ENCODE data around the gene MAP1LC3A.

MAP1LC3A gene

GRCh38 chr20:34573541-34574300 is 15.2 kb downstream of the MAP1LC3A start:
- H3K9me3 ChIP-seq (ENCODE audit: insufficient read depth, low read length): no peaks in the 10 kb centered on the region
- H2AFZ ChIP-seq (ENCODE audit: low read depth, low read length): no peak overlapping the region
- H3K9ac ChIP-seq (ENCODE audit: low read length): no peak overlapping the region
- H3K4me1 ChIP-seq (ENCODE audit: low read length): no peaks in the 10 kb centered on the region
- H3K4me2 ChIP-seq (ENCODE audit: low read length): no peak overlapping the region
- H3K27ac ChIP-seq (ENCODE audit: low read length): no peak overlapping the region
- no peaks in the 10 kb centered on the region for H4K20me1 ChIP-seq (ENCODE audit: insufficient read depth, low read length)
- no peaks in the 10 kb centered on the region for H3K27me3 ChIP-seq (ENCODE audit: low read depth, low read length)
- TF ChIP-seq CTCF (IDR thresholded peaks at IDR 0.05; ENCODE audit: low read depth, low read length) (no peak), EZH2phosphoT487 (IDR thresholded peaks at IDR 0.05; ENCODE audit: low read depth) (no peak)
- H3K4me3 ChIP-seq (ENCODE audit: low read length): no peak overlapping the region
- H3K36me3 ChIP-seq (replicated peaks; ENCODE audit: low read depth, low read length): peaks cover 3% of the 10 kb centered on the region
- no peaks in the 10 kb centered on the region for H3K79me2 ChIP-seq (ENCODE audit: low read length)

- TF ChIP-seq EZH2phosphoT487 (IDR thresholded peaks at IDR 0.05; ENCODE audit: low read depth): no peak
- no peak for TF ChIP-seq CTCF (IDR thresholded peaks at IDR 0.05; ENCODE audit: low read depth, low read length)
- Histone ChIP-seq H3K27ac (ENCODE audit: low read length) (no peak overlapping the region), H3K36me3 (replicated peaks; ENCODE audit: low read depth, low read length) (peaks cover 3% of the 10 kb centered on the region)
Measured at GRCh38 chr20:34574426-34574825, 15.9 kb downstream of the MAP1LC3A start.

GRCh38 chr20:34574861-34575260 is 16.3 kb downstream of the MAP1LC3A start:
- no peak overlapping the region for H3K27ac ChIP-seq (ENCODE audit: low read length)
- peaks cover 1% of the 10 kb centered on the region for H3K4me1 ChIP-seq (ENCODE audit: low read length)
- no peak overlapping the region for H3K4me2 ChIP-seq (ENCODE audit: low read length)
- H3K4me3 ChIP-seq (ENCODE audit: low read length): no peak overlapping the region
- H3K9me3 ChIP-seq (ENCODE audit: insufficient read depth, low read length): no peaks in the 10 kb centered on the region
- no peak overlapping the region for H2AFZ ChIP-seq (ENCODE audit: low read depth, low read length)
- no peak overlapping the region for H3K9ac ChIP-seq (ENCODE audit: low read length)
- H4K20me1 ChIP-seq (ENCODE audit: insufficient read depth, low read length): no peaks in the 10 kb centered on the region
- peaks cover 2% of the 10 kb centered on the region for H3K36me3 ChIP-seq (replicated peaks; ENCODE audit: low read depth, low read length)
- H3K79me2 ChIP-seq (ENCODE audit: low read length): no peaks in the 10 kb centered on the region
- TF ChIP-seq EZH2phosphoT487 (IDR thresholded peaks at IDR 0.05; ENCODE audit: low read depth) (no peak), CTCF (IDR thresholded peaks at IDR 0.05; ENCODE audit: low read depth, low read length) (no peak)
- no peaks in the 10 kb centered on the region for H3K27me3 ChIP-seq (ENCODE audit: low read depth, low read length)

More at GRCh38 chr20:34574426-34574825, 15.9 kb downstream of the MAP1LC3A start:
- H4K20me1 ChIP-seq (ENCODE audit: insufficient read depth, low read length): no peaks in the 10 kb centered on the region
- H3K27me3 ChIP-seq (ENCODE audit: low read depth, low read length): no peaks in the 10 kb centered on the region
- no peaks in the 10 kb centered on the region for H3K79me2 ChIP-seq (ENCODE audit: low read length)
- no peaks in the 10 kb centered on the region for H3K4me1 ChIP-seq (ENCODE audit: low read length)
- H3K4me2 ChIP-seq (ENCODE audit: low read length): no peak overlapping the region
- H3K4me3 ChIP-seq (ENCODE audit: low read length): no peak overlapping the region
- no peaks in the 10 kb centered on the region for H3K9me3 ChIP-seq (ENCODE audit: insufficient read depth, low read length)
- no peak overlapping the region for H2AFZ ChIP-seq (ENCODE audit: low read depth, low read length)
- H3K9ac ChIP-seq (ENCODE audit: low read length): no peak overlapping the region

- H4K20me1 ChIP-seq (ENCODE audit: insufficient read depth, low read length): no peaks in the 10 kb centered on the region
- no peaks in the 10 kb centered on the region for H3K36me3 ChIP-seq (replicated peaks; ENCODE audit: low read depth, low read length)
Measured at GRCh38 chr20:34575271-34575670, 16.8 kb downstream of the MAP1LC3A start.

More at GRCh38 chr20:34575271-34575670, 16.8 kb downstream of the MAP1LC3A start:
- H3K27me3 ChIP-seq (ENCODE audit: low read depth, low read length): no peaks in the 10 kb centered on the region
- H3K27ac ChIP-seq (ENCODE audit: low read length): no peak overlapping the region
- no peak overlapping the region for H3K4me2 ChIP-seq (ENCODE audit: low read length)
- TF ChIP-seq CTCF (IDR thresholded peaks at IDR 0.05; ENCODE audit: low read depth, low read length): no peak
- no peak for TF ChIP-seq EZH2phosphoT487 (IDR thresholded peaks at IDR 0.05; ENCODE audit: low read depth)
- no peak overlapping the region for H3K4me3 ChIP-seq (ENCODE audit: low read length)
- no peak overlapping the region for H2AFZ ChIP-seq (ENCODE audit: low read depth, low read length)
- no peak overlapping the region for H3K9ac ChIP-seq (ENCODE audit: low read length)
- H3K79me2 ChIP-seq (ENCODE audit: low read length): no peaks in the 10 kb centered on the region
- peaks cover 6% of the 10 kb centered on the region for H3K4me1 ChIP-seq (ENCODE audit: low read length)
- H3K9me3 ChIP-seq (ENCODE audit: insufficient read depth, low read length): no peaks in the 10 kb centered on the region
